Activated effector memory CD4-positive, alpha-beta T cell treated with Interleukin-2 at 50 U/mL for 16 hours (primary cell): Measurements from ENCODE around the gene NAP1L5.

Source experiments
- DNase-seq: peaks from one replicate; pipeline ENCODE4 v3.0.0-alpha.2; 2020

NAP1L5 gene

GRCh38 chr4:88659055-88659889 lies 38.4 kb downstream of the NAP1L5 start:
- no peak for DNase-seq

- no peak for DNase-seq
These were observed 42.4 kb downstream of the NAP1L5 start for GRCh38 chr4:88655226-88655625.

GRCh38 chr4:88653371-88653946 lies 44.2 kb downstream of the NAP1L5 start:
- no peak for DNase-seq

GRCh38 chr4:88649716-88650115 lies 47.9 kb downstream of the NAP1L5 start:
- no peak for DNase-seq

- no peak for DNase-seq
These were observed 50.9 kb downstream of the NAP1L5 start for GRCh38 chr4:88646528-88647280.

GRCh38 chr4:88645994-88646393 lies 51.6 kb downstream of the NAP1L5 start:
- DNase-seq: no peak
